Gastrocnemius medialis (tissue), 4 donors: Measurements from ENCODE around the gene APEX1. TPM values are rescaled to one million over a fixed set of nuclear protein-coding genes. Genes with fewer than 3 reads are reported as not detected.

Experiments used
- ATAC-seq, 2 donors: fragments of 150-250 bp; one replicate each; pipeline ENCODE4 v1.9.1; 2016
- DNase-seq, 2 donors: peaks; one replicate each; pipeline ENCODE4 v3.0.0-alpha.2; 2019
- H3K27ac ChIP-seq, 4 donors: fragments of 200-600 bp; sonication (generic); 1 replicate in 1 of 4; 2 replicates in 3 of 4; pipeline ENCODE4 v1.5.1; 2016 to 2018; ENCODE audit warnings: mild to moderate bottlenecking in 2 of 4, moderate library complexity in 1 of 4
- H3K27me3 ChIP-seq, 3 donors: fragments of 200-600 bp; sonication (generic) in 2 of 3; 1 replicate in 1 of 3; 2 replicates in 2 of 3; pipeline versions ENCODE4 v1.5.1 to v1.6.0; 2016 to 2019; ENCODE audit warnings: mild to moderate bottlenecking in 1 of 3, moderate library complexity in 1 of 3
- H3K36me3 ChIP-seq, 2 donors: fragments of 200-600 bp; sonication (generic) in 1 of 2; one replicate each; pipeline ENCODE4 v1.5.1; 2017 to 2018
- H3K4me1 ChIP-seq, 2 donors: fragments of 200-600 bp; sonication (generic) in 1 of 2; one replicate each; pipeline ENCODE4 v1.5.1; 2016 to 2017; ENCODE audit warnings: mild to moderate bottlenecking in 2 of 2
- H3K4me3 ChIP-seq, 4 donors: fragments of 200-600 bp; sonication (generic) in 3 of 4; 1 replicate in 1 of 4; 2 replicates in 3 of 4; pipeline ENCODE4 v1.5.1; 2016 to 2019; ENCODE audit warnings: mild to moderate bottlenecking in 2 of 4
- H3K9me3 ChIP-seq, 3 donors: fragments of 200-600 bp; sonication (generic) in 2 of 3; 1 replicate in 1 of 3; 2 replicates in 2 of 3; pipeline ENCODE4 v1.5.1; 2016 to 2019
- CTCF ChIP-seq, 5 experiments: fragments of 450-650 bp in 3 of 5; fragments of 200-600 bp in 2 of 5; sonication (generic) in 2 of 5; IDR thresholded peaks in 4 of 5; conservative IDR thresholded peaks in 1 of 5; 1 replicate in 4 of 5; 2 replicates in 1 of 5; pipeline ENCODE4 v1.5.1; 2016 to 2019; ENCODE audit warnings: antibody characterized with exemption in 5 of 5, mild to moderate bottlenecking in 3 of 5, moderate library complexity in 3 of 5
- POLR2A ChIP-seq, 2 donors: fragments of 450-650 bp; IDR thresholded peaks; one replicate each; pipeline ENCODE4 v1.6.1; 2017; ENCODE audit warnings: antibody characterized with exemption in 2 of 2, mild to moderate bottlenecking in 2 of 2, moderate library complexity in 2 of 2
- in situ Hi-C, 4 donors: fragments of 200-750 bp; cut with MboI; loops; one replicate each; pipeline versions ENCODE4 v1.15.0 to v1.8.0; 2017; ENCODE audit warnings: low sequenced_read_pairs in 4 of 4
- intact Hi-C: fragments of 100-400 bp; cut with DNase I; formaldehyde crosslinking; loops from one replicate; pipeline ENCODE4 v1.15.1; 2023; ENCODE audit warnings: low total_unique reads
- total RNA-seq, 4 donors: library from RNA; depleted of rRNA; stranded (reverse); fragments of >200 nt; gene quantifications; one replicate each; pipeline versions ENCODE4 v1.1.0 to v1.2.3, GENCODE V29; 2016

Gene APEX1
- total RNA-seq, 4 donors from 2014 or later, result 65.6 to 132 (median 94.2) TPM

- DNase-seq (no peak), ATAC-seq (no peak)
- Histone ChIP-seq H3K9me3 (no peaks in the 10 kb centered on the region), H3K27me3 (no peaks in the 10 kb centered on the region), H3K27ac (no peak overlapping the region), H3K36me3 (no peaks in the 10 kb centered on the region), H3K4me3 (no peak overlapping the region), H3K4me1 (peaks cover 8 to 9% of the 10 kb centered on the region in 2 donors)
- intact Hi-C loops (no loop called here), in situ Hi-C loops (loop anchor here in 2 of 4 donors (25.0 kb wide), 1 partner anchor 187 kb away; no protein-coding TSS in a partner anchor)
- TF ChIP-seq CTCF (IDR thresholded peaks at IDR 0.05 in 4 of 5, conservative IDR thresholded peaks at IDR 0.05 in 1 of 5) (no peak), POLR2A (IDR thresholded peaks at IDR 0.05) (no peak)
Observed at GRCh38 chr14:20424851-20425250, 30.2 kb upstream of the APEX1 start.

- in situ Hi-C loops (no loop called here), intact Hi-C loops (no loop called here)
- no peaks in the 10 kb centered on the region for H3K27me3 ChIP-seq
- H3K4me1 ChIP-seq, result peaks cover 21 to 33% of the 10 kb centered on the region in 2 donors
- no peaks in the 10 kb centered on the region for H3K36me3 ChIP-seq
- ATAC-seq (no peak), DNase-seq (no peak)
- TF ChIP-seq POLR2A (IDR thresholded peaks at IDR 0.05) (no peak), CTCF (IDR thresholded peaks at IDR 0.05 in 4 of 5, conservative IDR thresholded peaks at IDR 0.05 in 1 of 5) (no peak)
- H3K4me3 ChIP-seq, result no peak overlapping the region
- no peaks in the 10 kb centered on the region for H3K9me3 ChIP-seq
- H3K27ac ChIP-seq, result peak overlapping the region; percentile 2 to 46 (median 40)
Observed at GRCh38 chr14:20427231-20428009, 27.6 kb upstream of the APEX1 start.

GRCh38 chr14:20428010-20428365 lies 27.0 kb upstream of the APEX1 start:
- H3K27me3 ChIP-seq, result no peaks in the 10 kb centered on the region
- no peak overlapping the region for H3K4me3 ChIP-seq
- TF ChIP-seq POLR2A (IDR thresholded peaks at IDR 0.05) (no peak), CTCF (IDR thresholded peaks at IDR 0.05 in 4 of 5, conservative IDR thresholded peaks at IDR 0.05 in 1 of 5) (no peak)
- intact Hi-C loops (no loop called here), in situ Hi-C loops (no loop called here)
- DNase-seq (no peak), ATAC-seq (no peak)
- no peaks in the 10 kb centered on the region for H3K36me3 ChIP-seq
- H3K27ac ChIP-seq, result peak overlapping the region in 2 of 4 donors; percentile 33 to 46
- no peaks in the 10 kb centered on the region for H3K9me3 ChIP-seq
- H3K4me1 ChIP-seq, result peaks cover 23 to 39% of the 10 kb centered on the region in 2 donors

- no peak for TF ChIP-seq CTCF (IDR thresholded peaks at IDR 0.05 in 4 of 5, conservative IDR thresholded peaks at IDR 0.05 in 1 of 5)
- no peak for TF ChIP-seq POLR2A (IDR thresholded peaks at IDR 0.05)
- no peak for ATAC-seq
- Histone ChIP-seq H3K4me1 (peaks cover 31 to 47% of the 10 kb centered on the region in 2 donors), H3K27me3 (no peaks in the 10 kb centered on the region), H3K36me3 (no peaks in the 10 kb centered on the region), H3K27ac (peak overlapping the region in 2 of 4 donors; percentile 11 to 33), H3K4me3 (no peak overlapping the region), H3K9me3 (no peaks in the 10 kb centered on the region)
- in situ Hi-C loops (no loop called here), intact Hi-C loops (no loop called here)
- DNase-seq, result no peak
Observed at GRCh38 chr14:20428802-20429201, 26.2 kb upstream of the APEX1 start.
